ENCODE measurements around the gene TMEM198.

DNA sequence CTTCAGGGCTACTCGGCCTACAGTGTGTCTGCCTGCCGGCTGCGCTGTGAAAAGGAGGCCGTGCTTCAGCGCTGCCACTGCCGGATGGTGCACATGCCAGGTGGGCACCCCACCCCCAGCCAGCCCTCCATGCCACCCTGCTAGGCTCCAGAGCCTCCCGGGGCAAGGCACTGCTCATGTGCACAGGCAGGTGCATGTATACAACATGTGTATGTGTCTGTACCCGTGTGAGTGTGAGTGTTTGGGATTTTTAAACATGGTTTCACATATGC, 11.5 kb upstream of the TMEM198 start:
- TF ChIP-seq CTCF (IDR thresholded peaks at IDR 0.05; ENCODE audit: poor library complexity), result no peak
- no peak for TF ChIP-seq EZH2 (IDR thresholded peaks at IDR 0.05; ENCODE audit: borderline replicate concordance)
